Esophagus muscularis mucosa (tissue), 4 donors: Measurements from ENCODE around the gene TMEM185B. TPM values are rescaled to one million over a fixed set of nuclear protein-coding genes. Genes with fewer than 3 reads are reported as not detected.
"Not testable (repeated sequence)": the region's sequence is repeated elsewhere in the genome, so short reads cannot be mapped to it uniquely, and the experiment has no call there.

Experiments
- DNase-seq: peaks from one replicate; pipeline ENCODE4 v3.0.0-alpha.2; 2017; ENCODE audit errors: extremely low spot score
- H3K27ac ChIP-seq, 4 donors: fragments of 200-600 bp; sonication (generic); replicated peaks in 1 of 4; 1 replicate in 3 of 4; 2 replicates in 1 of 4; pipeline ENCODE4 v1.5.1; 2016 to 2019; ENCODE audit warnings: mild to moderate bottlenecking in 1 of 4
- H3K27me3 ChIP-seq, 4 donors: fragments of 200-600 bp; sonication (generic); one replicate each; pipeline versions ENCODE4 v1.5.1 to v1.6.0; 2016 to 2019
- H3K36me3 ChIP-seq, 4 donors: fragments of 200-600 bp; sonication (generic); one replicate each; pipeline ENCODE4 v1.5.1; 2016 to 2019
- H3K4me1 ChIP-seq, 4 donors: fragments of 200-600 bp; sonication (generic); one replicate each; pipeline ENCODE4 v1.5.1; 2016 to 2019
- H3K4me3 ChIP-seq, 4 donors: fragments of 200-600 bp; sonication (generic); 1 replicate in 2 of 4; 2 replicates in 2 of 4; pipeline ENCODE4 v1.5.1; 2016 to 2019; ENCODE audit warnings: mild to moderate bottlenecking in 4 of 4, moderate library complexity in 1 of 4
- H3K9me3 ChIP-seq, 4 donors: fragments of 200-600 bp; sonication (generic); 1 replicate in 3 of 4; 2 replicates in 1 of 4; pipeline ENCODE4 v1.5.1; 2016 to 2019
- CTCF ChIP-seq, 3 experiments: fragments of 200-600 bp in 2 of 3; fragments of 450-650 bp in 1 of 3; sonication (generic) in 2 of 3; IDR thresholded peaks; one replicate each; pipeline ENCODE4 v1.5.1; 2017 to 2019; ENCODE audit warnings: antibody characterized with exemption in 3 of 3, mild to moderate bottlenecking in 2 of 3, moderate library complexity in 1 of 3
- EP300 ChIP-seq: sonication (generic); formaldehyde crosslinking; IDR thresholded peaks from one replicate; pipeline ENCODE4 v1.6.1; 2017; ENCODE audit warnings: antibody characterized with exemption
- POLR2A ChIP-seq: fragments of 450-650 bp; IDR thresholded peaks from one replicate; pipeline ENCODE4 v1.6.1; 2017; ENCODE audit warnings: antibody characterized with exemption, moderate library complexity, mild to moderate bottlenecking, low read depth
- POLR2AphosphoS5 ChIP-seq, 2 donors: sonication (generic); formaldehyde crosslinking; IDR thresholded peaks; one replicate each; pipeline ENCODE4 v1.6.1; 2017; ENCODE audit warnings: antibody characterized with exemption in 2 of 2
- WGBS: methylation state at CpG from one replicate; pipeline ENCODE4 v1.1.5; 2018; 5-methylcytosine and 5-hydroxymethylcytosine counted together
- intact Hi-C: fragments of 100-400 bp; cut with DNase I; formaldehyde crosslinking; loops from one replicate; pipeline ENCODE4 v1.15.1; 2023
- total RNA-seq, 4 donors: library from RNA; depleted of rRNA; stranded (reverse); fragments of >200 nt; gene quantifications; one replicate each; pipeline versions ENCODE4 v1.1.0 to v1.2.1, GENCODE V29; 2016

Gene TMEM185B
- total RNA-seq, 4 donors from 2014 or later: 21.6 to 33.8 (median 31.9) TPM

- TF ChIP-seq CTCF (IDR thresholded peaks at IDR 0.05) (no peak), EP300 (no peak)
- H3K4me1 ChIP-seq: peaks cover 11 to 42% (median 25%) of the 10 kb centered on the region in 4 donors
- no peak for DNase-seq
These were observed 38.3 kb upstream of the TMEM185B start for GRCh38 chr2:120261387-120262006.

GRCh38 chr2:120260736-120261135 lies 37.5 kb upstream of the TMEM185B start:
- Histone ChIP-seq H3K4me3 (no peak overlapping the region), H3K9me3 (peaks cover 0 to 5% (median 0%) of the 10 kb centered on the region in 4 donors), H3K4me1 (peaks cover 12 to 47% (median 29%) of the 10 kb centered on the region in 4 donors), H3K36me3 (peaks cover 0 to 3% (median 0%) of the 10 kb centered on the region in 4 donors), H3K27ac (peak overlapping the region in 1 of 4 donors; percentile 36), H3K27me3 (no peaks in the 10 kb centered on the region)
- intact Hi-C loops: no loop called here
- TF ChIP-seq CTCF (IDR thresholded peaks at IDR 0.05) (no peak), POLR2AphosphoS5 (IDR thresholded peaks at IDR 0.05) (no peak), EP300 (no peak), POLR2A (no peak)
- WGBS: 76% methylated on average over 5 of the region's 5 CpGs
- DNase-seq: no peak

More at GRCh38 chr2:120261387-120262006, 38.3 kb upstream of the TMEM185B start:
- WGBS: 89% methylated on average over 6 of the region's 6 CpGs
- Histone ChIP-seq H3K9me3 (peaks cover 0 to 5% (median 0%) of the 10 kb centered on the region in 4 donors), H3K27ac (no peak overlapping the region), H3K4me3 (no peak overlapping the region), H3K36me3 (peaks cover 0 to 2% (median 0%) of the 10 kb centered on the region in 4 donors), H3K27me3 (no peaks in the 10 kb centered on the region)
- intact Hi-C loops: no loop called here

GRCh38 chr2:120259939-120260338 lies 36.7 kb upstream of the TMEM185B start:
- WGBS: 99% methylated on average over 6 of the region's 15 CpGs
- intact Hi-C loops: loop anchor here (10.0 kb wide), 1 partner anchor 55 kb away; no protein-coding TSS in a partner anchor
- H3K9me3 ChIP-seq, H3K4me3 ChIP-seq, H3K36me3 ChIP-seq, DNase-seq, H3K27me3 ChIP-seq: not testable (repeated sequence)
- peaks cover 13 to 55% (median 36%) of the 10 kb centered on the region in 4 donors for H3K4me1 ChIP-seq
- peak overlapping the region in 1 of 4 donors; percentile 36 for H3K27ac ChIP-seq

- 90% methylated on average over 9 of the region's 9 CpGs for WGBS
- no peak overlapping the region for H3K27ac ChIP-seq
- no peaks in the 10 kb centered on the region for H3K27me3 ChIP-seq
- peaks cover 0 to 3% (median 0%) of the 10 kb centered on the region in 4 donors for H3K36me3 ChIP-seq
- peaks cover 27 to 71% (median 50%) of the 10 kb centered on the region in 4 donors for H3K4me1 ChIP-seq
- TF ChIP-seq EP300: no peak
- TF ChIP-seq CTCF (IDR thresholded peaks at IDR 0.05): no peak
- TF ChIP-seq POLR2A: no peak
- H3K4me3 ChIP-seq: no peak overlapping the region
- intact Hi-C loops: loop anchor here (10.0 kb wide), 1 partner anchor 57 kb away; no protein-coding TSS in a partner anchor
- H3K9me3 ChIP-seq: peaks cover 0 to 5% (median 0%) of the 10 kb centered on the region in 4 donors
- no peak for DNase-seq
These were observed 35.0 kb upstream of the TMEM185B start for GRCh38 chr2:120258196-120258595.

GRCh38 chr2:120257522-120257921 lies 34.3 kb upstream of the TMEM185B start:
- Histone ChIP-seq H3K36me3 (peaks cover 0 to 3% (median 0%) of the 10 kb centered on the region in 4 donors), H3K27ac (no peak overlapping the region), H3K4me1 (peaks cover 27 to 71% (median 48%) of the 10 kb centered on the region in 4 donors), H3K27me3 (no peaks in the 10 kb centered on the region), H3K4me3 (no peak overlapping the region), H3K9me3 (peaks cover 0 to 5% (median 0%) of the 10 kb centered on the region in 4 donors)
- 54% methylated on average over 1 of the region's 1 CpG for WGBS
- no peak for DNase-seq
- TF ChIP-seq CTCF (IDR thresholded peaks at IDR 0.05) (no peak), POLR2AphosphoS5 (IDR thresholded peaks at IDR 0.05) (no peak), EP300 (no peak), POLR2A (no peak)
- intact Hi-C loops: loop anchor here (10.0 kb wide), 1 partner anchor 57 kb away; no protein-coding TSS in a partner anchor
